Neuronal stem cell (in vitro differentiated cells): Measurements from ENCODE around the gene DLL3.

Source experiments
- DNase-seq: peaks from one replicate; pipeline ENCODE4 v3.0.0-alpha.2; 2013; ENCODE audit warnings: low spot score
- H2AFZ ChIP-seq: one replicate; pipeline ENCODE4 v1.6.1; 2013; ENCODE audit warnings: mild to moderate bottlenecking, low read length, inconsistent platforms
- H2AK5ac ChIP-seq: 2 replicates; pipeline ENCODE4 v1.6.1; 2013; ENCODE audit warnings: low read depth, mild to moderate bottlenecking, inconsistent platforms, low read length, moderate library complexity, mixed read lengths
- H2BK120ac ChIP-seq: 2 replicates; pipeline ENCODE4 v1.6.1; 2013; ENCODE audit warnings: low read depth, mild to moderate bottlenecking, inconsistent platforms, low read length, moderate library complexity, mixed read lengths
- H2BK12ac ChIP-seq: one replicate; pipeline ENCODE4 v1.6.1; 2013; ENCODE audit warnings: low read length, inconsistent platforms
- H2BK15ac ChIP-seq: 2 replicates; pipeline ENCODE4 v1.6.1; 2013; ENCODE audit warnings: mild to moderate bottlenecking, low read length, inconsistent platforms, mixed read lengths
- H2BK5ac ChIP-seq: one replicate; pipeline ENCODE4 v1.6.1; 2013; ENCODE audit warnings: inconsistent platforms, mild to moderate bottlenecking, low read length, moderate library complexity
- H3K14ac ChIP-seq: one replicate; pipeline ENCODE4 v1.6.1; 2013; ENCODE audit warnings: low read length, inconsistent platforms
- H3K18ac ChIP-seq: 2 replicates; pipeline ENCODE4 v1.6.1; 2013; ENCODE audit warnings: low read length, inconsistent platforms
- H3K23ac ChIP-seq: 2 replicates; pipeline ENCODE4 v1.6.1; 2013; ENCODE audit warnings: low read depth, mild to moderate bottlenecking, mixed read lengths, low read length, inconsistent platforms; ENCODE audit not compliant: poor library complexity
- H3K27ac ChIP-seq: replicated peaks from 3 replicates; pipeline ENCODE4 v1.5.1; 2013; ENCODE audit warnings: low read length, inconsistent platforms
- H3K27me3 ChIP-seq, 3 experiments: 2 replicates each; pipeline ENCODE4 v1.6.1; 2013; ENCODE audit warnings: low read length in 3 of 3, mild to moderate bottlenecking in 2 of 3, inconsistent platforms in 1 of 3, low read depth in 1 of 3, mixed read lengths in 1 of 3, moderate library complexity in 1 of 3; ENCODE audit not compliant: control insufficient read depth in 3 of 3, insufficient read depth in 3 of 3
- H3K36me3 ChIP-seq, 2 donors: replicated peaks in 1 of 2; 2 replicates each; pipeline ENCODE4 v1.6.1; 2013; ENCODE audit warnings: low read length in 2 of 2; ENCODE audit not compliant: control insufficient read depth in 2 of 2, insufficient read depth in 2 of 2
- H3K4ac ChIP-seq: 2 replicates; pipeline ENCODE4 v1.6.1; 2013; ENCODE audit warnings: inconsistent platforms, mild to moderate bottlenecking, low read length, moderate library complexity
- H3K4me1 ChIP-seq, 2 donors: 1 replicate in 1 of 2; 2 replicates in 1 of 2; pipeline ENCODE4 v1.6.1; 2013; ENCODE audit warnings: low read length in 2 of 2, low read depth in 1 of 2; ENCODE audit not compliant: control insufficient read depth in 2 of 2, insufficient read depth in 1 of 2
- H3K4me2 ChIP-seq: one replicate; pipeline ENCODE4 v1.6.1; 2013; ENCODE audit warnings: mild to moderate bottlenecking, low read length, inconsistent platforms; ENCODE audit not compliant: insufficient read depth, poor library complexity, severe bottlenecking
- H3K4me3 ChIP-seq, 2 donors: 2 replicates each; pipeline ENCODE4 v1.5.1; 2013; ENCODE audit warnings: low read length in 2 of 2, mild to moderate bottlenecking in 2 of 2, inconsistent platforms in 1 of 2, moderate library complexity in 1 of 2
- H3K79me1 ChIP-seq: one replicate; pipeline ENCODE4 v1.6.1; 2013; ENCODE audit warnings: low read depth, mild to moderate bottlenecking, inconsistent platforms, low read length, moderate library complexity
- H3K9ac ChIP-seq: one replicate; pipeline ENCODE4 v1.6.1; 2013; ENCODE audit warnings: mild to moderate bottlenecking, low read depth, low read length, inconsistent platforms; ENCODE audit not compliant: poor library complexity
- H3K9me3 ChIP-seq, 2 donors: replicated peaks in 1 of 2; 2 replicates each; pipeline versions ENCODE3 to v1.6.1; 2013; ENCODE audit warnings: low read length in 2 of 2, mild to moderate bottlenecking in 2 of 2, inconsistent platforms in 1 of 2, low read depth in 1 of 2, mixed read lengths in 1 of 2, moderate library complexity in 1 of 2; ENCODE audit not compliant: control insufficient read depth in 2 of 2, insufficient read depth in 1 of 2
- H4K8ac ChIP-seq: one replicate; pipeline ENCODE4 v1.6.1; 2013; ENCODE audit warnings: low read depth, mild to moderate bottlenecking, inconsistent platforms, low read length, moderate library complexity
- H4K91ac ChIP-seq: one replicate; pipeline ENCODE4 v1.6.1; 2013; ENCODE audit warnings: low read length, low read depth, mild to moderate bottlenecking, inconsistent platforms; ENCODE audit not compliant: poor library complexity
- WGBS, 2 donors: extraction: QIAGEN DNeasy Blood & Tissue Kit; methylation state at CpG; one replicate each; pipeline ENCODE4 v1.1.7; 2013; ENCODE audit warnings: missing lambda C conversion rate in 2 of 2, mixed read lengths in 1 of 2; ENCODE audit not compliant: insufficient read length in 2 of 2, insufficient replicate concordance in 1 of 2; ENCODE audit errors: extremely low coverage in 2 of 2; 5-methylcytosine and 5-hydroxymethylcytosine counted together

The DLL3 gene

GRCh38 chr19:39469567-39469966 lies 29.2 kb upstream of the DLL3 start:
- Histone ChIP-seq H2BK120ac (no peak overlapping the region), H2AK5ac (no peak overlapping the region), H3K36me3 (peaks cover 80 to 98% of the 10 kb centered on the region in 2 donors), H3K27me3 (no peaks in the 10 kb centered on the region), H3K14ac (no peak overlapping the region), H2BK5ac (no peak overlapping the region), H3K79me1 (peaks cover 4% of the 10 kb centered on the region), H3K18ac (no peak overlapping the region), H3K4ac (no peak overlapping the region), H3K27ac (no peak overlapping the region), H2AFZ (no peak overlapping the region), H2BK12ac (no peak overlapping the region), H3K4me3 (no peak overlapping the region), H3K4me2 (no peak overlapping the region), H3K23ac (no peak overlapping the region), H3K9ac (no peak overlapping the region), H3K4me1 (no peaks in the 10 kb centered on the region), H2BK15ac (no peak overlapping the region), H4K91ac (no peak overlapping the region), H4K8ac (no peak overlapping the region), H3K9me3 (peaks cover 0 to 3% of the 10 kb centered on the region in 2 donors)
- DNase-seq, result no peak
- no CpG with 5 or more reads among the region's 6 CpGs for whole genome bisulfite sequencing, 2 donors

GRCh38 chr19:39470724-39471339 lies 27.9 kb upstream of the DLL3 start:
- Histone ChIP-seq H3K4me3 (no peak overlapping the region), H3K36me3 (peaks cover 78 to 98% of the 10 kb centered on the region in 2 donors), H3K4ac (no peak overlapping the region), H3K79me1 (peaks cover 4% of the 10 kb centered on the region), H2BK120ac (no peak overlapping the region), H3K23ac (no peak overlapping the region), H3K4me1 (no peaks in the 10 kb centered on the region), H2AFZ (no peak overlapping the region), H3K9ac (no peak overlapping the region), H3K14ac (no peak overlapping the region), H3K27ac (no peak overlapping the region), H3K18ac (no peak overlapping the region), H2BK12ac (no peak overlapping the region), H2BK5ac (no peak overlapping the region), H2BK15ac (no peak overlapping the region), H4K91ac (no peak overlapping the region), H3K4me2 (no peak overlapping the region), H4K8ac (no peak overlapping the region), H3K27me3 (no peaks in the 10 kb centered on the region), H2AK5ac (no peak overlapping the region), H3K9me3 (peaks cover 0 to 3% of the 10 kb centered on the region in 2 donors)
- no CpG with 5 or more reads among the region's 7 CpGs for WGBS, 2 donors
- no peak for DNase-seq

GRCh38 chr19:39471756-39472536 lies 26.8 kb upstream of the DLL3 start:
- Histone ChIP-seq H3K79me1 (peaks cover 4% of the 10 kb centered on the region), H2AFZ (no peak overlapping the region), H4K91ac (no peak overlapping the region), H2BK5ac (no peak overlapping the region), H3K27me3 (no peaks in the 10 kb centered on the region), H3K4me2 (no peak overlapping the region), H2BK120ac (no peak overlapping the region), H3K27ac (no peak overlapping the region), H3K18ac (no peak overlapping the region), H3K9ac (no peak overlapping the region), H2BK15ac (no peak overlapping the region), H3K4me3 (peak overlapping the region in 1 of 2 donors; percentile 16), H3K23ac (no peak overlapping the region), H3K14ac (no peak overlapping the region), H3K36me3 (peaks cover 79 to 99% of the 10 kb centered on the region in 2 donors), H3K4ac (no peak overlapping the region), H4K8ac (no peak overlapping the region), H3K9me3 (peaks cover 0 to 3% of the 10 kb centered on the region in 2 donors), H2AK5ac (no peak overlapping the region), H3K4me1 (no peaks in the 10 kb centered on the region), H2BK12ac (no peak overlapping the region)
- DNase-seq, result no peak
- WGBS, 2 donors, result no CpG with 5 or more reads among the region's 8 CpGs

GRCh38 chr19:39472746-39473442 lies 25.9 kb upstream of the DLL3 start:
- Histone ChIP-seq H2BK5ac (no peak overlapping the region), H4K8ac (peak overlapping the region; percentile 65), H2AFZ (no peak overlapping the region), H3K23ac (no peak overlapping the region), H3K4me3 (peak overlapping the region in 1 of 2 donors; percentile 16), H2BK120ac (no peak overlapping the region), H3K27me3 (no peaks in the 10 kb centered on the region), H2BK15ac (no peak overlapping the region), H3K4ac (no peak overlapping the region), H3K18ac (no peak overlapping the region), H4K91ac (no peak overlapping the region), H3K36me3 (peaks cover 74 to 90% of the 10 kb centered on the region in 2 donors), H2AK5ac (no peak overlapping the region), H3K27ac (no peak overlapping the region), H3K9ac (peak overlapping the region; percentile 70), H3K79me1 (peaks cover 4% of the 10 kb centered on the region), H3K9me3 (peaks cover 0 to 3% of the 10 kb centered on the region in 2 donors), H3K4me2 (no peak overlapping the region), H3K14ac (no peak overlapping the region), H2BK12ac (no peak overlapping the region), H3K4me1 (no peaks in the 10 kb centered on the region)
- DNase-seq, result no peak
- no CpG with 5 or more reads among the region's 32 CpGs for WGBS, 2 donors
